ENCODE data around the gene OPCML.

OPCML gene

DNA sequence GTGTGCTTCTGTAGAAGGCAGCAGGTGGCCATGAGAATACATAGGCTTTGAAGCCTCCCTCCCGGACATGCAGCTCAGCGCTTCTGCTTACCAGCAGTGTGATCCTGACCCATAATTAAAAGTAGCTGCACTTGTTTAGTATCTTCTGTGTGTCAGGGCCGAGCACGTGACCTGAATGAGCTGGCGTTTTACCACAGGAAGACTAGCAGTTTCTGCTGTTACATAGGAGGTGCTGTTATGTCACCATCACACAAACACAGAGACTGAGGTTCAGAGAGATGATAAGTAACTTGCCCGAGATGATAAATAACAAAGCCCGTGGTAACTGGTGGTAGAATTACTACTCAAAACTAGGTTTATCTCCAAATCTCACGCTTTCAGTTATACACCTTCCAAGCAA, 329.5 kb downstream of the OPCML start:
- DNase-seq (ENCODE audit: low spot score): no peak
- in situ Hi-C loops (cut with MboI; ENCODE audit: low sequenced_read_pairs, unreplicated experiment): no loop called here
- TF ChIP-seq CTCF (IDR thresholded peaks at IDR 0.05; ENCODE audit: borderline replicate concordance, control extremely low read depth, extremely low read depth, insufficient read depth, missing control alignments): no peak

DNA sequence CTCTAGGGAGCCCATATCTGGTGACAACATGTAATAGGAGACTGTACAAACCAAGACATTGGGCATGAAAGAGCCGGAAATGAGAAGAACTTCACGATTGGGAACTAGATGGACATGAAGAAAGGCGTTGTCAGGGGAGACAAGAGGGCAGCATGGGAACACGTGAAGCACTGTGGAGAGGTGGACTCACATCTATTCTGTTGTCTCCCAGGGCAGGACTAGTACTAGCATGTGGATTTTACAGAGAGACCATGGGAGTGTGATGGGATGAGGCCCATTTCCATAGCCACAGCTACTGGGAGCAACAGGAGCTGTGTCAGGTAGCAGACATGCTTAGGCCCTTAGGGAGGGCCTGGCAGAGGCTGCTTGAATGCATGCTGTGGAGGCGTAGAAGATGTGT, 333.9 kb downstream of the OPCML start:
- no peak for DNase-seq (ENCODE audit: low spot score)
- in situ Hi-C loops (cut with MboI; ENCODE audit: low sequenced_read_pairs, unreplicated experiment): no loop called here
- no peak for TF ChIP-seq CTCF (IDR thresholded peaks at IDR 0.05; ENCODE audit: borderline replicate concordance, control extremely low read depth, extremely low read depth, insufficient read depth, missing control alignments)

- no peak for TF ChIP-seq CTCF (IDR thresholded peaks at IDR 0.05; ENCODE audit: borderline replicate concordance, control extremely low read depth, extremely low read depth, insufficient read depth, missing control alignments)
- DNase-seq (ENCODE audit: low spot score): no peak
- in situ Hi-C loops (cut with MboI; ENCODE audit: low sequenced_read_pairs, unreplicated experiment): no loop called here
Observed at GRCh38 chr11:133197425-133197824, 334.9 kb downstream of the OPCML start.

DNA sequence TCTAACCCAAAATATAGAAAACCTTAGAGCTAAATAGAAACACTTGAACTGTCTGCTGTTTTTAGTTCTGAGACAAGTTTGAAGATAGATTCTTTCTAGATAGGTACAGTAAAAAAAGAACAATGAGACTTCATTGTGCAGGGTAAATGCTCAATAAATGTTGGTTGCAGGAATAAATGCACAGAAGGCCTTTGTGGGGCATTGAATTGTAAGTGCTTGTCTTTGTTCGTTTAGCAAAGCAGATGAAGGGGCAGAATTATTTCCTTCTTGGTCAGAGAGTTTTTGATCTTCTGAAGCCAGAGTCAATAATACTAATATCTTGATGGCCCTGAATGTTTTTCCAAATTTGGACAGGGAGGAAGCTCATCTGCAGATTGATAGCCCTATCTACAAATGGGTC, 340.4 kb downstream of the OPCML start:
- TF ChIP-seq CTCF (IDR thresholded peaks at IDR 0.05; ENCODE audit: borderline replicate concordance, control extremely low read depth, extremely low read depth, insufficient read depth, missing control alignments): no peak
- in situ Hi-C loops (cut with MboI; ENCODE audit: low sequenced_read_pairs, unreplicated experiment): no loop called here
- DNase-seq (ENCODE audit: low spot score): no peak

DNA sequence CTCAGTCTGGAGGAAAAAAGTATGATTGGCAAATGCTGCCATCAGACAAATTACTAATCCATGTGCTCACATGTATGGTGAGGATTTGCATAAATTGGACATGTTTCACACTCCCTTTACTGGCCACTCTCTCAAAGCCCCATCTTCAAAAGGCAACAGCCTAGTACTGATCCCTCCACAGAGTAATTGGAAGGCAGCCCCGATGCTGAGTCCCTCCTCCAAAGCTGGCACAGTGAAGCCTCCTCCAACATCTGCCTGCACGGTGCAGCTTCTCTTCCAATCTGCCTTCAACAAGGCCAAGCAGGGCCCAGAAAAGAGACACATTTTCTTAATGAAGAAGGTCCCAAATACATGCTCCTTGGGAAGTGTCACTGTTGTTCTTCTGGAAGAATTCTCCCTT, 350.6 kb downstream of the OPCML start:
- DNase-seq (ENCODE audit: low spot score): no peak
- TF ChIP-seq CTCF (IDR thresholded peaks at IDR 0.05; ENCODE audit: borderline replicate concordance, control extremely low read depth, extremely low read depth, insufficient read depth, missing control alignments): no peak
- in situ Hi-C loops (cut with MboI; ENCODE audit: low sequenced_read_pairs, unreplicated experiment): no loop called here

DNA sequence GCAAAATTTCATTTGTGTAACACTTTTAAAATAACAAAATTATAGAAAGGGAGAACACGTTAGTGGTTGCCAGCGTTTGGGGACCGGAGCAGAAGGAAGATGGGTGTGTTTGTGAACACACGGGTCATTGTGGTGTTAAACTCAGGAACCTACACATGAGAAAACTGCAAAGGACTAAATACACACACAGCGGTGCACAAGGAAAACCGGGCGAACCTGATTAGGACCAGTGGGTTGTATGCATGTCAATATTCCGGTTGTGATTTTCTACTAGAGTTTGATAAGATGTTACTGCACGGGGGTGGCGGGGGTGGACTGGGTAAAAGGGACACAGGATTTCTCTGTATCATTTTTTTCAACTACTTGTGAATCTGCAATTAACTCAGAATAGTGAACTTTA, 351.2 kb downstream of the OPCML start:
- in situ Hi-C loops (cut with MboI; ENCODE audit: low sequenced_read_pairs, unreplicated experiment): no loop called here
- no peak for TF ChIP-seq CTCF (IDR thresholded peaks at IDR 0.05; ENCODE audit: borderline replicate concordance, control extremely low read depth, extremely low read depth, insufficient read depth, missing control alignments)
- no peak for DNase-seq (ENCODE audit: low spot score)

DNA sequence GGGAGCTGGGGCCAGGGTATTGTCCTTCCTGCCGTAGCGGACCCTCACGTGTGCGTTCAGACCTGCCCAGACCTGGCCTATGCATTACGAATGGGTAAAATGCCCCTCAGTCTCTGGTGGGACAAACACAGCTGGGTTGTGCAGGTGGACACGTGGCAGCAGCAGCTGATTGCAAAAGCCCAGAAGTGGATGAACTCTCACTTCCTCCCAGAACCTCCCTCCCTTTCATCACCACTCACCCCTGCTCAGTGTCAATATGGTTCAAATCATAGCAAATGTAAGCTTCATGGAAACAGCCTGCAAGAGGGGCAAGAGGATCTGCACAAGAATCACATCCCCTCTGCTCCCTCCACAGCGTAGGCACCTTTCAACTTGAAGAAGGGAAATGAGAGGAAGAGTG, 352.1 kb downstream of the OPCML start:
- in situ Hi-C loops (cut with MboI; ENCODE audit: low sequenced_read_pairs, unreplicated experiment): no loop called here
- no peak for TF ChIP-seq CTCF (IDR thresholded peaks at IDR 0.05; ENCODE audit: borderline replicate concordance, control extremely low read depth, extremely low read depth, insufficient read depth, missing control alignments)
- no peak for DNase-seq (ENCODE audit: low spot score)
